Ovary (tissue), 3 donors: Measurements from ENCODE around the gene GNAI2.

Experiments used
- EP300 ChIP-seq: sonication (generic); formaldehyde crosslinking; IDR thresholded peaks from one replicate; pipeline ENCODE4 v1.6.1; 2017; ENCODE audit warnings: antibody characterized with exemption
- TF ChIP-seq, protein P1 (sequence below), 3 donors: fragments of 450-650 bp in 2 of 3; fragments of 200-600 bp in 1 of 3; IDR thresholded peaks; one replicate each; pipeline versions ENCODE4 v1.5.1 to v1.8.0; 2016 to 2022; ENCODE audit warnings: antibody characterized with exemption in 3 of 3, mild to moderate bottlenecking in 1 of 3
- donor health status: DM: no; HTN: no; CAD: no.

DNA sequence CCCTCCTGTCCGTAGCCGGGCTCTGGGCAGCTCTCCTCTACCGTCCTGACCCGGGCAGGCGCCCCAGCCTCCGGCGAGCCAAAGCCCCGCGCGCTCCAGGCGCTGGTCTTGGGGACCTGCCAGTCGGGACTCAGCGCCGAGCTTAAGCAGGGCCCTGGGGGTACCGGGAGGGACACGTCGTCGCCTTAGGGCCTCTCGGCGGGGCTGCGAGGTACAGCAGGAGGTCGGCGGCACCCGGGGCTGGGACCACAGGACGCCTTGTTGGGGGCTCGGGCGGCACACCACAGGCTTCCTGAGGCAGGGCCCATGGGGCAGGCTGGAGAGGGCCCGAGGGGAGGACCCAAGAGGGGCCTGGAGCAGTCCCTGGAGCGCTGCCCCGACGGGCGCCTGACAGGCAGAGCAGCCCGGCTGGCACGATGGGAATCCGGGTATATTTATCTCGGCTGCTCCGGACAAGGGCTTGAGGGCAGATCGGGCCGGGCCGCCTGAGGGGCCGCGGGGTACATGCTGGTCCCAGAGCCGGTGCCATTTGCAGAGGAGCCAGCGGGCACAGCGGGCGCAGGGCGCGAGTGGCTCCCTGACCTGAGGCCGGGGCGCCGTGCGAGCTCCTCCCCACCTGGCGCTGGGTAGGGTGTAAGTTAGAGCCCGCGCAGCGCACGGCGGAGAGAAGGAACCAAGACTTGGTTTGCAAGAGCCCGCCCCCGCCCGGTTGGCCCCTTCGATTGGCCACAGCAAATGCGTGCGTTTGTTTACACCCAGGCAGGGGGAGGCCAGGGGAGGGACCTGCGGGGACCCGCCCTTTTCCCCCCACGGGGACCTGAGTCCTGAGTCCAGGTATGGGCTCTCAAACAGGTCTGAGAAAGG lies 30.4 kb upstream of the GNAI2 start:
- TF ChIP-seq, protein P1, sequence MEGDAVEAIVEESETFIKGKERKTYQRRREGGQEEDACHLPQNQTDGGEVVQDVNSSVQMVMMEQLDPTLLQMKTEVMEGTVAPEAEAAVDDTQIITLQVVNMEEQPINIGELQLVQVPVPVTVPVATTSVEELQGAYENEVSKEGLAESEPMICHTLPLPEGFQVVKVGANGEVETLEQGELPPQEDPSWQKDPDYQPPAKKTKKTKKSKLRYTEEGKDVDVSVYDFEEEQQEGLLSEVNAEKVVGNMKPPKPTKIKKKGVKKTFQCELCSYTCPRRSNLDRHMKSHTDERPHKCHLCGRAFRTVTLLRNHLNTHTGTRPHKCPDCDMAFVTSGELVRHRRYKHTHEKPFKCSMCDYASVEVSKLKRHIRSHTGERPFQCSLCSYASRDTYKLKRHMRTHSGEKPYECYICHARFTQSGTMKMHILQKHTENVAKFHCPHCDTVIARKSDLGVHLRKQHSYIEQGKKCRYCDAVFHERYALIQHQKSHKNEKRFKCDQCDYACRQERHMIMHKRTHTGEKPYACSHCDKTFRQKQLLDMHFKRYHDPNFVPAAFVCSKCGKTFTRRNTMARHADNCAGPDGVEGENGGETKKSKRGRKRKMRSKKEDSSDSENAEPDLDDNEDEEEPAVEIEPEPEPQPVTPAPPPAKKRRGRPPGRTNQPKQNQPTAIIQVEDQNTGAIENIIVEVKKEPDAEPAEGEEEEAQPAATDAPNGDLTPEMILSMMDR (IDR thresholded peaks at IDR 0.05), result no peak
- TF ChIP-seq EP300, result no peak
